Measurements from ENCODE around the gene ALPL. TPM values are rescaled to one million over a fixed set of nuclear protein-coding genes. Genes with fewer than 3 reads are reported as not detected.
"Not testable (repeated sequence)": the region's sequence is repeated elsewhere in the genome, so short reads cannot be mapped to it uniquely, and the experiment has no call there.

The ALPL gene
- total RNA-seq, 1 experiment from 2014 or later: 0.73 TPM

DNA sequence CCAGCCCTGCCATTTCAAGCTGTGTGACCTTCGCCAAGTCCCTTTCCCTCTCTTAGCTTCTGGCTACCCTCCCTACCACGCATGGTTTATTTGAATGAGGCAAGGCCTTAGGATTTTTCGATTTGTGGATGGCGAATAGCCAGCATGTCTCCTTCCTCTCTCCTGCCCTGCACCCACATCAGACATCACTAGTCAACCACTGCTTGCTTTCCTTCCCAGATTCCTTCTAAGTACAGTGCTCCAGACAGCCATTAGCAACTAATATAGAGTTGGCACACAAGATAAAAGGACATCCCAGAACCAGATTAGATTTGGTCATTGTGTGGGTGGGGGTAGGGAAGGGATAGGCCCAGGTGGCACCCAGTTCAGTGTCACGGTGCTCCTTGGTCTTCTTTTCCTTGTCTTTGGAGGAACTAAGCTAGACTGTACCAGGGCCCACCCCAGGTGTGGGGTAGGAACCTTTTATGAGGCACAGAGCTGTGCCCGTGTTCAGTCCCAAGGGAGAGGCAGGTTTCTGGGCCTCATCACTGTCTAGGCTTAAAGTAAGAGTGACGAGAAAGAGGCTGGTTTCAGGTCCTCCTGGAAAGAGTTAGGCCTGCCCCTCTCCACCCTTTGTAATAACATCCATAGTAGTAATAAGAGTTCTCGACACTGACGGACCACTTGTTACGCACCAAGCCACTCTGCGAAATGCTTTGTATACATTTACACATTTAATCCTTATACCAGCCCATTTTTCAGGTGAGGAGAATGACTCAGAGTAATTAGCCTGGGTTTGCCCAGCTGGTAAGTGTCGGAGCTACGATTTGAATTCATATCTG is 8.6 kb downstream of the ALPL start:
- H4K20me1 ChIP-seq (ENCODE audit: low read length): no peaks in the 10 kb centered on the region
- H3K79me2 ChIP-seq (ENCODE audit: low read length): no peaks in the 10 kb centered on the region
- ATAC-seq (no peak), DNase-seq (no peak)
- CTCF ChIA-PET: no interaction called here
- H3F3A ChIP-seq (ENCODE audit: low read length, unreplicated experiment): no peaks in the 10 kb centered on the region
- intact Hi-C loops (cut with micrococcal nuclease): no loop called here
- TF ChIP-seq EZH2phosphoT487 (IDR thresholded peaks at IDR 0.05; ENCODE audit: borderline replicate concordance, low read length) (no peak), EZH2 (IDR thresholded peaks at IDR 0.05; ENCODE audit: low read length, unreplicated experiment) (no peak)
- TF ChIP-seq, protein P1, sequence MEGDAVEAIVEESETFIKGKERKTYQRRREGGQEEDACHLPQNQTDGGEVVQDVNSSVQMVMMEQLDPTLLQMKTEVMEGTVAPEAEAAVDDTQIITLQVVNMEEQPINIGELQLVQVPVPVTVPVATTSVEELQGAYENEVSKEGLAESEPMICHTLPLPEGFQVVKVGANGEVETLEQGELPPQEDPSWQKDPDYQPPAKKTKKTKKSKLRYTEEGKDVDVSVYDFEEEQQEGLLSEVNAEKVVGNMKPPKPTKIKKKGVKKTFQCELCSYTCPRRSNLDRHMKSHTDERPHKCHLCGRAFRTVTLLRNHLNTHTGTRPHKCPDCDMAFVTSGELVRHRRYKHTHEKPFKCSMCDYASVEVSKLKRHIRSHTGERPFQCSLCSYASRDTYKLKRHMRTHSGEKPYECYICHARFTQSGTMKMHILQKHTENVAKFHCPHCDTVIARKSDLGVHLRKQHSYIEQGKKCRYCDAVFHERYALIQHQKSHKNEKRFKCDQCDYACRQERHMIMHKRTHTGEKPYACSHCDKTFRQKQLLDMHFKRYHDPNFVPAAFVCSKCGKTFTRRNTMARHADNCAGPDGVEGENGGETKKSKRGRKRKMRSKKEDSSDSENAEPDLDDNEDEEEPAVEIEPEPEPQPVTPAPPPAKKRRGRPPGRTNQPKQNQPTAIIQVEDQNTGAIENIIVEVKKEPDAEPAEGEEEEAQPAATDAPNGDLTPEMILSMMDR (conservative IDR thresholded peaks at IDR 0.05; ENCODE audit: low read depth, low read length): no peak
- no peaks in the 10 kb centered on the region for H3K9me2 ChIP-seq (replicated peaks; ENCODE audit: low read length)
- no peak overlapping the region for H3K4me2 ChIP-seq (ENCODE audit: low read length)
- H3K27me3 ChIP-seq (ENCODE audit: low read length): no peaks in the 10 kb centered on the region
- no peak overlapping the region for H2AFZ ChIP-seq (ENCODE audit: low read length)
- H3K4me3 ChIP-seq (ENCODE audit: low read length): no peak overlapping the region
- POLR2A ChIA-PET (ENCODE audit: unreplicated experiment): no interaction called here
- H3K9me3 ChIP-seq (ENCODE audit: low read length): no peaks in the 10 kb centered on the region
- H3K27ac ChIP-seq (ENCODE audit: low read length): no peak overlapping the region
- no peak overlapping the region for H3K9ac ChIP-seq (ENCODE audit: low read length)
- no peaks in the 10 kb centered on the region for H3K36me3 ChIP-seq (ENCODE audit: low read depth, low read length)
- H3K4me1 ChIP-seq (ENCODE audit: insufficient read depth, low read length): no peaks in the 10 kb centered on the region
- no TSS peak for BruUV-seq (replicated peaks)

DNA sequence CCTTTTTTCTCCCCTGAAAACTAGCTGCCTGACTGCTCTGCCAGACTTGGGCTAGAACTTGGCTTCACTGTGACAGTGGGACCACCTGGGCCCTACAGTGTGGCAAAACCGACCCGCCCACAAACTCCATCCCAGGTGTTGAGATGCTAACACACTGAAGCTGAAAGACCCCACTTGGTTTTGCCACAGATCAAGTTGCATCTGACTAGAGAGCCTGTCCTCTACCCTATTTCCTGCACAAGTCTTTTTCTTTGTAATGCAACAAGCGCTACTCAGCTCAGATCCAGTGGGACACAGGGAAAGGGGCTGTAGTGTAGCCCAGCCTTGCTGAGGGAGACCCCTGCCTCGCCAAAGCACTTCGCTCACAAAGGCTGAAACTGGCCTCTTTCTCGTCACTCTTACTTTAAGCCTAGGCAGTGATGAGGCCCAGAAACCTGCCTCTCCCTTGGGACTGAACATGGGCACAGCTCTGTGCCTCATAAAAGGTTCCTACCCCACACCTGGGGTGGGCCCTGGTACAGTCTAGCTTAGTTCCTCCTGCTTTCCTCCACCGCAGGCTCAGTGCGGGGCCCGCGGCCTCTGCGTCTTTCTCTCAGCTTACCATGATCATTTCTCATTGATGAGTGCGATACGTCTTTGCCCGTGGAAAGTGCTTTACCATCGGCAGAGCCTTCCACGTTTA is 9.7 kb downstream of the ALPL start:
- Histone ChIP-seq H3K4me3 (ENCODE audit: low read length) (no peak overlapping the region), H3F3A (ENCODE audit: low read length, unreplicated experiment) (no peaks in the 10 kb centered on the region), H3K9me3 (ENCODE audit: low read length) (no peaks in the 10 kb centered on the region), H3K4me2 (ENCODE audit: low read length) (no peak overlapping the region), H3K9ac (ENCODE audit: low read length) (no peak overlapping the region), H3K4me1 (ENCODE audit: insufficient read depth, low read length) (no peaks in the 10 kb centered on the region), H2AFZ (ENCODE audit: low read length) (no peak overlapping the region), H4K20me1 (ENCODE audit: low read length) (no peaks in the 10 kb centered on the region), H3K27ac (ENCODE audit: low read length) (no peak overlapping the region), H3K79me2 (ENCODE audit: low read length) (no peaks in the 10 kb centered on the region), H3K9me2 (replicated peaks; ENCODE audit: low read length) (no peaks in the 10 kb centered on the region), H3K27me3 (ENCODE audit: low read length) (no peaks in the 10 kb centered on the region), H3K36me3 (ENCODE audit: low read depth, low read length) (no peaks in the 10 kb centered on the region)
- CTCF ChIA-PET: interaction anchor here (0.6 kb wide), 1 partner anchor 147 kb away, joined by 4 read pairs; no protein-coding TSS in a partner anchor
- ATAC-seq (no peak), DNase-seq (no peak)
- BruUV-seq (replicated peaks): no TSS peak
- intact Hi-C loops (cut with micrococcal nuclease): no loop called here
- POLR2A ChIA-PET (ENCODE audit: unreplicated experiment): no interaction called here
- TF ChIP-seq, protein P1 (conservative IDR thresholded peaks at IDR 0.05; ENCODE audit: low read depth, low read length): no peak
- TF ChIP-seq EZH2 (IDR thresholded peaks at IDR 0.05; ENCODE audit: low read length, unreplicated experiment) (no peak), EZH2phosphoT487 (IDR thresholded peaks at IDR 0.05; ENCODE audit: borderline replicate concordance, low read length) (no peak)

DNA sequence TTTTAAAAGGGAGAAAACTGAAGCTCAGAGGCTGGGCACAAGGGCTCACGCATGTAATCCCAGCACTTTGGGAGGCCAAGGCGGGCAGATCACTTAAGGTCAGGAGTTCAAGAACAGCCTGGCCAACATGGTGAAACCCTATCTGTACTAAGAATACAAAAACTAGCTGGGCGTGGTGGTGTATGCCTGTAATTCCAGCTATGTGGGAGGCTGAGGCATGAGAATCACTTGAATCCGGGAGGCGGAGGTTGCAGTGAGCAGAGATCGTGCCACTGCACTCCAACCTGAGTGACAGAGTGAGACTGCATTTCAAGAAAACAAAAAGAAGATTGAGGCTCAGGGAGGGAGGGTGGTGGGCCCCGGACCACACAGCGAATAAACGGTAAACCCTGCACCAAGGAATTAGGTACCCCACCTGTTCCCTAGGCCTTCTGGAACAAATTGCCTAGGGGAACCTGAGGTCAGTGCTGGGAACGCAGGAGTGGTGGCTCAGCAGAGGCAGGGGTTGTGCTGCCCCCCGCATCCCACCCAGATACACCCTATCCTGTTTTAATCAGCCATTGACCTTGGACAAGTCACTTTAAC is 10.4 kb downstream of the ALPL start:
- DNase-seq; H3K36me3 ChIP-seq (ENCODE audit: low read depth, low read length); H3K9me2 ChIP-seq (replicated peaks; ENCODE audit: low read length); H3K27me3 ChIP-seq (ENCODE audit: low read length); H3K4me2 ChIP-seq (ENCODE audit: low read length); H3F3A ChIP-seq (ENCODE audit: low read length, unreplicated experiment); H4K20me1 ChIP-seq (ENCODE audit: low read length); BruUV-seq (replicated peaks); ATAC-seq; H3K27ac ChIP-seq (ENCODE audit: low read length); POLR2A ChIA-PET (ENCODE audit: unreplicated experiment); H3K79me2 ChIP-seq (ENCODE audit: low read length); H2AFZ ChIP-seq (ENCODE audit: low read length); H3K9me3 ChIP-seq (ENCODE audit: low read length); H3K9ac ChIP-seq (ENCODE audit: low read length); H3K4me1 ChIP-seq (ENCODE audit: insufficient read depth, low read length); intact Hi-C loops (cut with micrococcal nuclease); H3K4me3 ChIP-seq (ENCODE audit: low read length): not testable (repeated sequence)
- CTCF ChIA-PET: interaction anchor here (0.6 kb wide), 1 partner anchor 148 kb away, joined by 4 read pairs; no protein-coding TSS in a partner anchor

All from PC-3 (cell line).